Gastroesophageal sphincter (tissue), 3 donors: Measurements from ENCODE around the gene RAB24.

Source experiments
- EP300 ChIP-seq: sonication (generic); formaldehyde crosslinking; IDR thresholded peaks from one replicate; pipeline ENCODE4 v1.6.1; 2017; ENCODE audit warnings: antibody characterized with exemption, mild to moderate bottlenecking
- POLR2A ChIP-seq, 2 donors: fragments of 450-650 bp; IDR thresholded peaks; one replicate each; pipeline ENCODE4 v1.6.1; 2017; ENCODE audit warnings: antibody characterized with exemption in 2 of 2, mild to moderate bottlenecking in 2 of 2, moderate library complexity in 1 of 2
- POLR2AphosphoS5 ChIP-seq: sonication (generic); formaldehyde crosslinking; IDR thresholded peaks from one replicate; pipeline ENCODE4 v1.6.1; 2017; ENCODE audit warnings: antibody characterized with exemption
- TF ChIP-seq, protein P1 (sequence below), 4 experiments: fragments of 200-600 bp in 2 of 4; fragments of 450-650 bp in 2 of 4; sonication (generic) in 1 of 4; IDR thresholded peaks; one replicate each; pipeline ENCODE4 v1.5.1; 2017 to 2019; ENCODE audit warnings: antibody characterized with exemption in 4 of 4, mild to moderate bottlenecking in 2 of 4, moderate library complexity in 2 of 4

DNA sequence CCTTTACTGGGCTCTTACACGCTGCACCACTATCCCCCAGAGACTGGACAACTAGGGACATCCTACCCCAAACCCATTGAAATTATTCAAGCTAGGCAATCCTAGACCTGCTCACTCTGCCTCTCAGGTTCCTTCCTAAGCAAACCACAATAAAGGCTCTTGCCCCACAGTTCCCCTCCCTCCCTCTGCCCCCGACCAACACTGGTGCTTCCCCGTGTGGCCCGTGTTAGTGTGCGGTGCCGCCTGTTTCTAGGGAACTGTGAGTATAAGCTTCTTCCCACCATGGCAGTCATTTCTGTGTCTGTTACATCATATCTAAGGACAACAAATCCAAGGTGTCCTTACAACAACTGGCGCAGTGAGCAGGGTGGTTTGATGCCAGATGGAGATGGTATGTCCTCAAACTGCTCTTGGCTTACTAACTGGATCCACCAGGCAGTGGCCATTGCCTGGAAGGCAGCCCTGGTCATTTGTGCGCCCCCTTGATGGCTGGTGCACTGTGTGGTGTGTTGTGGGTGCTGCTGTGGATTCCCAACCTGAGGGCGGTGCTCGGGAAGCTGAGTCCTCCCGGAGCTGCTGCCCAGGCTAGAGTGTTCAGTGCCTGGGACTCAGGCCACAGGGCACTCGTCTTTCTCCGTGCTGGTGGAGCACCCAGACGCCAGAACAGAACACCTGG lies 16.5 kb upstream of the RAB24 start:
- TF ChIP-seq, protein P1, sequence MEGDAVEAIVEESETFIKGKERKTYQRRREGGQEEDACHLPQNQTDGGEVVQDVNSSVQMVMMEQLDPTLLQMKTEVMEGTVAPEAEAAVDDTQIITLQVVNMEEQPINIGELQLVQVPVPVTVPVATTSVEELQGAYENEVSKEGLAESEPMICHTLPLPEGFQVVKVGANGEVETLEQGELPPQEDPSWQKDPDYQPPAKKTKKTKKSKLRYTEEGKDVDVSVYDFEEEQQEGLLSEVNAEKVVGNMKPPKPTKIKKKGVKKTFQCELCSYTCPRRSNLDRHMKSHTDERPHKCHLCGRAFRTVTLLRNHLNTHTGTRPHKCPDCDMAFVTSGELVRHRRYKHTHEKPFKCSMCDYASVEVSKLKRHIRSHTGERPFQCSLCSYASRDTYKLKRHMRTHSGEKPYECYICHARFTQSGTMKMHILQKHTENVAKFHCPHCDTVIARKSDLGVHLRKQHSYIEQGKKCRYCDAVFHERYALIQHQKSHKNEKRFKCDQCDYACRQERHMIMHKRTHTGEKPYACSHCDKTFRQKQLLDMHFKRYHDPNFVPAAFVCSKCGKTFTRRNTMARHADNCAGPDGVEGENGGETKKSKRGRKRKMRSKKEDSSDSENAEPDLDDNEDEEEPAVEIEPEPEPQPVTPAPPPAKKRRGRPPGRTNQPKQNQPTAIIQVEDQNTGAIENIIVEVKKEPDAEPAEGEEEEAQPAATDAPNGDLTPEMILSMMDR (IDR thresholded peaks at IDR 0.05): no peak
- TF ChIP-seq EP300 (no peak), POLR2AphosphoS5 (no peak), POLR2A (IDR thresholded peaks at IDR 0.05) (no peak)
